Activated T-cell treated with anti-CD3 and anti-CD28 coated beads, Interleukin-2, amount 50 U/mL, for 4 hours (primary cell): Measurements from ENCODE around the gene MMAA. TPM values are rescaled to one million over a fixed set of nuclear protein-coding genes. Genes with fewer than 3 reads are reported as not detected.
A peak's percentile ranks its signal among the peaks of the same experiment; 100 is the strongest.
"Not testable (repeated sequence)": the region's sequence is repeated elsewhere in the genome, so short reads cannot be mapped to it uniquely, and the experiment has no call there.

Experiments
- ATAC-seq, 2 donors: fragments of 200-7000 bp; cut with Tn5 transposase; one replicate each; pipeline ENCODE4 v1.10.0; 2021
- DNase-seq: peaks from one replicate; pipeline ENCODE4 v3.0.0-alpha.2; 2020
- H3K27me3 Mint-ChIP-seq: one replicate; pipeline ENCODE4 v1.8.0; 2021; ENCODE audit warnings: low read depth, mixed read lengths
- H3K36me3 Mint-ChIP-seq: one replicate; pipeline ENCODE4 v1.8.0; 2022; ENCODE audit warnings: mixed read lengths; ENCODE audit not compliant: insufficient read depth
- H3K4me1 Mint-ChIP-seq: one replicate; pipeline ENCODE4 v1.8.0; 2021; ENCODE audit warnings: low read depth, mixed read lengths
- H3K4me3 Mint-ChIP-seq: one replicate; pipeline ENCODE4 v1.8.0; 2021; ENCODE audit warnings: mild to moderate bottlenecking, moderate library complexity, mixed read lengths
- H3K9me3 Mint-ChIP-seq: one replicate; pipeline ENCODE4 v1.8.0; 2021; ENCODE audit warnings: mixed read lengths
- total RNA-seq, 3 donors: library from RNA; stranded (reverse); gene quantifications; one replicate each; pipeline ENCODE4 v1.2.1, GENCODE V29; 2021

Gene MMAA
- total RNA-seq, 3 donors from 2014 or later, result 13.9 to 16.6 (median 14.6) TPM

GRCh38 chr4:145665773-145666172, 46.6 kb downstream of the MMAA start:
- Mint-ChIP-seq H3K9me3 (peaks cover 32% of the 10 kb centered on the region), H3K4me1 (no peaks in the 10 kb centered on the region), H3K36me3 (peaks cover 2% of the 10 kb centered on the region), H3K27me3 (no peaks in the 10 kb centered on the region), H3K4me3 (no peak overlapping the region)
- DNase-seq (no peak), ATAC-seq (no peak)

- no peak for DNase-seq
- Mint-ChIP-seq H3K36me3 (no peaks in the 10 kb centered on the region), H3K4me3 (no peak overlapping the region), H3K9me3 (peaks cover 5% of the 10 kb centered on the region), H3K4me1 (no peaks in the 10 kb centered on the region), H3K27me3 (no peaks in the 10 kb centered on the region)
- no peak for ATAC-seq
Measured at GRCh38 chr4:145670422-145670821, 51.2 kb downstream of the MMAA start.

GRCh38 chr4:145679520-145679919, 60.3 kb downstream of the MMAA start:
- Mint-ChIP-seq H3K36me3 (no peaks in the 10 kb centered on the region), H3K4me1 (no peaks in the 10 kb centered on the region), H3K27me3 (peaks cover 17% of the 10 kb centered on the region), H3K4me3 (no peak overlapping the region), H3K9me3 (peaks cover 10% of the 10 kb centered on the region)
- no peak for ATAC-seq
- DNase-seq, result no peak

GRCh38 chr4:145679991-145680455, 60.8 kb downstream of the MMAA start, which contains the start of gene C4orf51:
Gene C4orf51, plus strand, starts transcription at chr4:145680146. Its CDS starts 58 bp downstream, at chr4:145680204.
- H3K4me3 Mint-ChIP-seq, result no peak within 1 kb of the TSS
- H3K27me3 Mint-ChIP-seq, result peaks cover 17% of the 10 kb centered on the region
- ATAC-seq (no peak), DNase-seq (no peak)
- H3K4me1 Mint-ChIP-seq, result no peaks in the 10 kb centered on the region
- peaks cover 10% of the 10 kb centered on the region for H3K9me3 Mint-ChIP-seq
- H3K36me3 Mint-ChIP-seq, result no peaks in the 10 kb centered on the region

GRCh38 chr4:145680902-145681301, 61.7 kb downstream of the MMAA start:
- peaks cover 17% of the 10 kb centered on the region for H3K27me3 Mint-ChIP-seq
- DNase-seq (no peak), ATAC-seq (no peak)
- H3K4me1 Mint-ChIP-seq, result no peaks in the 10 kb centered on the region
- no peaks in the 10 kb centered on the region for H3K36me3 Mint-ChIP-seq
- H3K9me3 Mint-ChIP-seq, result peaks cover 10% of the 10 kb centered on the region
- H3K4me3 Mint-ChIP-seq, result no peak overlapping the region

- Mint-ChIP-seq H3K4me3 (no peak overlapping the region), H3K36me3 (no peaks in the 10 kb centered on the region), H3K4me1 (no peaks in the 10 kb centered on the region), H3K9me3 (peaks cover 10% of the 10 kb centered on the region), H3K27me3 (peaks cover 17% of the 10 kb centered on the region)
- DNase-seq, result no peak
- ATAC-seq, result no peak
Measured at GRCh38 chr4:145681518-145681917, 62.3 kb downstream of the MMAA start.

GRCh38 chr4:145681956-145682355, 62.8 kb downstream of the MMAA start:
- DNase-seq (no peak), ATAC-seq (no peak)
- H3K9me3 Mint-ChIP-seq, result peaks cover 10% of the 10 kb centered on the region
- no peaks in the 10 kb centered on the region for H3K36me3 Mint-ChIP-seq
- no peaks in the 10 kb centered on the region for H3K4me1 Mint-ChIP-seq
- H3K27me3 Mint-ChIP-seq, result peaks cover 17% of the 10 kb centered on the region
- no peak overlapping the region for H3K4me3 Mint-ChIP-seq

GRCh38 chr4:145686991-145687390, 67.8 kb downstream of the MMAA start:
- Mint-ChIP-seq H3K9me3 (peaks cover 6% of the 10 kb centered on the region), H3K4me1 (no peaks in the 10 kb centered on the region), H3K36me3 (no peaks in the 10 kb centered on the region), H3K27me3 (peaks cover 2% of the 10 kb centered on the region), H3K4me3 (no peak overlapping the region)
- ATAC-seq (no peak), DNase-seq (no peak)

- ATAC-seq, result no peak
- Mint-ChIP-seq H3K9me3 (peaks cover 9% of the 10 kb centered on the region), H3K27me3 (no peaks in the 10 kb centered on the region), H3K36me3 (no peaks in the 10 kb centered on the region), H3K4me3 (no peak overlapping the region), H3K4me1 (no peaks in the 10 kb centered on the region)
- no peak for DNase-seq
Measured at GRCh38 chr4:145690610-145691009, 71.4 kb downstream of the MMAA start.

- DNase-seq, H3K4me1 Mint-ChIP-seq, H3K27me3 Mint-ChIP-seq, H3K36me3 Mint-ChIP-seq, H3K4me3 Mint-ChIP-seq, ATAC-seq, H3K9me3 Mint-ChIP-seq: not testable (repeated sequence)
Measured at GRCh38 chr4:145691416-145691815, 72.2 kb downstream of the MMAA start.

- no peak for ATAC-seq
- no peak overlapping the region for H3K4me3 Mint-ChIP-seq
- H3K9me3 Mint-ChIP-seq, result peaks cover 9% of the 10 kb centered on the region
- no peaks in the 10 kb centered on the region for H3K36me3 Mint-ChIP-seq
- peaks cover 2% of the 10 kb centered on the region for H3K27me3 Mint-ChIP-seq
- no peaks in the 10 kb centered on the region for H3K4me1 Mint-ChIP-seq
- no peak for DNase-seq
Measured at GRCh38 chr4:145694929-145695328, 75.7 kb downstream of the MMAA start.

- ATAC-seq (peak in 1 of 2 donors; percentile 28), DNase-seq (no peak)
- Mint-ChIP-seq H3K27me3 (peaks cover 2% of the 10 kb centered on the region), H3K4me3 (no peak overlapping the region), H3K4me1 (no peaks in the 10 kb centered on the region), H3K36me3 (no peaks in the 10 kb centered on the region), H3K9me3 (peaks cover 3% of the 10 kb centered on the region)
Measured at GRCh38 chr4:145697332-145697731, 78.1 kb downstream of the MMAA start.

- H3K4me1 Mint-ChIP-seq, result no peaks in the 10 kb centered on the region
- DNase-seq (no peak), ATAC-seq (no peak)
- no peak overlapping the region for H3K4me3 Mint-ChIP-seq
- peaks cover 2% of the 10 kb centered on the region for H3K27me3 Mint-ChIP-seq
- H3K36me3 Mint-ChIP-seq, result no peaks in the 10 kb centered on the region
- H3K9me3 Mint-ChIP-seq, result peaks cover 3% of the 10 kb centered on the region
Measured at GRCh38 chr4:145698507-145698906, 79.3 kb downstream of the MMAA start.

- Mint-ChIP-seq H3K4me1 (no peaks in the 10 kb centered on the region), H3K36me3 (no peaks in the 10 kb centered on the region), H3K9me3 (no peaks in the 10 kb centered on the region), H3K27me3 (peaks cover 2% of the 10 kb centered on the region), H3K4me3 (no peak overlapping the region)
- ATAC-seq, result no peak
- DNase-seq, result no peak
Measured at GRCh38 chr4:145703850-145704497, 84.8 kb downstream of the MMAA start.

- H3K36me3 Mint-ChIP-seq, result peaks cover 2% of the 10 kb centered on the region
- no peak overlapping the region for H3K4me3 Mint-ChIP-seq
- H3K27me3 Mint-ChIP-seq, result peaks cover 2% of the 10 kb centered on the region
- H3K9me3 Mint-ChIP-seq, result peaks cover 7% of the 10 kb centered on the region
- H3K4me1 Mint-ChIP-seq, result peaks cover 2% of the 10 kb centered on the region
- DNase-seq (no peak), ATAC-seq (no peak)
Measured at GRCh38 chr4:145709336-145709735, 90.2 kb downstream of the MMAA start.
